ENCODE measurements around the gene UPK2.
"Not testable (repeated sequence)": the region's sequence is repeated elsewhere in the genome, so short reads cannot be mapped to it uniquely, and the experiment has no call there.

The UPK2 gene

GRCh38 chr11:118991486-118992038 lies 35.5 kb downstream of the UPK2 start:
- H2BK5ac ChIP-seq (ENCODE audit: low read depth, low read length, poor library complexity, severe bottlenecking); DNase-seq; H2BK15ac ChIP-seq (ENCODE audit: low read depth, poor library complexity, severe bottlenecking); H4K91ac ChIP-seq (ENCODE audit: low read length); H3K9me3 ChIP-seq (ENCODE audit: control insufficient read depth, low read length); H3K27ac ChIP-seq (ENCODE audit: low read length, poor library complexity, severe bottlenecking); H3K4me3 ChIP-seq (ENCODE audit: insufficient read depth in 1 of 2, low read depth in 1 of 2, low read length in 2 of 2); H3K79me1 ChIP-seq (replicated peaks; ENCODE audit: low read length, poor library complexity, severe bottlenecking); H2AK5ac ChIP-seq (ENCODE audit: low read length, severe bottlenecking); H4K8ac ChIP-seq (ENCODE audit: low read length); H3K14ac ChIP-seq (ENCODE audit: low read length in 2 of 2); H2BK12ac ChIP-seq (ENCODE audit: low read length in 2 of 2); H3K4ac ChIP-seq (ENCODE audit: low read depth in 1 of 2, low read length in 2 of 2); H2BK120ac ChIP-seq (ENCODE audit: low read depth, low read length); H3K18ac ChIP-seq (ENCODE audit: low read depth in 1 of 2, low read length in 2 of 2); H3K4me1 ChIP-seq (ENCODE audit: control insufficient read depth, insufficient read depth, low read depth, low read length); H3K27me3 ChIP-seq (ENCODE audit: control insufficient read depth in 1 of 2, insufficient read depth in 1 of 2, low read length in 2 of 2); H3K9ac ChIP-seq (ENCODE audit: low read length); H2AFZ ChIP-seq (ENCODE audit: low read depth, low read length); H3K23ac ChIP-seq (ENCODE audit: low read length in 2 of 2); H3K4me2 ChIP-seq (ENCODE audit: low read length, poor library complexity, severe bottlenecking); H3K36me3 ChIP-seq (ENCODE audit: control insufficient read depth in 1 of 2, insufficient read depth in 2 of 2, low read depth in 1 of 2, low read length in 2 of 2): not testable (repeated sequence)
- WGBS, result 97% methylated on average over 41 of the region's 44 CpGs

GRCh38 chr11:118996926-118997626 lies 41.0 kb downstream of the UPK2 start:
- Histone ChIP-seq H2BK5ac (ENCODE audit: low read depth, low read length, poor library complexity, severe bottlenecking) (no peak overlapping the region), H3K14ac (ENCODE audit: low read length in 2 of 2) (no peak overlapping the region), H3K9me3 (ENCODE audit: control insufficient read depth, low read length) (no peaks in the 10 kb centered on the region), H3K4me2 (ENCODE audit: low read length, poor library complexity, severe bottlenecking) (peak overlapping the region; percentile 80), H3K79me1 (replicated peaks; ENCODE audit: low read length, poor library complexity, severe bottlenecking) (peaks cover 18% of the 10 kb centered on the region), H3K23ac (ENCODE audit: low read length in 2 of 2) (no peak overlapping the region), H3K36me3 (ENCODE audit: control insufficient read depth in 1 of 2, insufficient read depth in 2 of 2, low read depth in 1 of 2, low read length in 2 of 2) (peaks cover 9 to 26% of the 10 kb centered on the region in 2 experiments), H3K4me1 (ENCODE audit: control insufficient read depth, insufficient read depth, low read depth, low read length) (peaks cover 6% of the 10 kb centered on the region), H3K9ac (ENCODE audit: low read length) (peak overlapping the region; percentile 94), H2BK12ac (ENCODE audit: low read length in 2 of 2) (peak overlapping the region in 1 of 2 experiments; percentile 21), H2AK5ac (ENCODE audit: low read length, severe bottlenecking) (no peak overlapping the region), H4K91ac (ENCODE audit: low read length) (no peak overlapping the region), H2BK120ac (ENCODE audit: low read depth, low read length) (no peak overlapping the region), H3K4ac (ENCODE audit: low read depth in 1 of 2, low read length in 2 of 2) (peak overlapping the region in 1 of 2 experiments; percentile 70), H3K4me3 (ENCODE audit: insufficient read depth in 1 of 2, low read depth in 1 of 2, low read length in 2 of 2) (peak overlapping the region; percentile 65 to 95), H4K8ac (ENCODE audit: low read length) (peak overlapping the region; percentile 71), H3K18ac (ENCODE audit: low read depth in 1 of 2, low read length in 2 of 2) (peak overlapping the region in 1 of 2 experiments; percentile 89), H3K27me3 (ENCODE audit: control insufficient read depth in 1 of 2, insufficient read depth in 1 of 2, low read length in 2 of 2) (no peaks in the 10 kb centered on the region), H2BK15ac (ENCODE audit: low read depth, poor library complexity, severe bottlenecking) (no peak overlapping the region), H2AFZ (ENCODE audit: low read depth, low read length) (peak overlapping the region; percentile 78), H3K27ac (ENCODE audit: low read length, poor library complexity, severe bottlenecking) (no peak overlapping the region)
- peak; percentile 17 for DNase-seq
- WGBS, result 55% methylated on average over 22 of the region's 22 CpGs

DNA sequence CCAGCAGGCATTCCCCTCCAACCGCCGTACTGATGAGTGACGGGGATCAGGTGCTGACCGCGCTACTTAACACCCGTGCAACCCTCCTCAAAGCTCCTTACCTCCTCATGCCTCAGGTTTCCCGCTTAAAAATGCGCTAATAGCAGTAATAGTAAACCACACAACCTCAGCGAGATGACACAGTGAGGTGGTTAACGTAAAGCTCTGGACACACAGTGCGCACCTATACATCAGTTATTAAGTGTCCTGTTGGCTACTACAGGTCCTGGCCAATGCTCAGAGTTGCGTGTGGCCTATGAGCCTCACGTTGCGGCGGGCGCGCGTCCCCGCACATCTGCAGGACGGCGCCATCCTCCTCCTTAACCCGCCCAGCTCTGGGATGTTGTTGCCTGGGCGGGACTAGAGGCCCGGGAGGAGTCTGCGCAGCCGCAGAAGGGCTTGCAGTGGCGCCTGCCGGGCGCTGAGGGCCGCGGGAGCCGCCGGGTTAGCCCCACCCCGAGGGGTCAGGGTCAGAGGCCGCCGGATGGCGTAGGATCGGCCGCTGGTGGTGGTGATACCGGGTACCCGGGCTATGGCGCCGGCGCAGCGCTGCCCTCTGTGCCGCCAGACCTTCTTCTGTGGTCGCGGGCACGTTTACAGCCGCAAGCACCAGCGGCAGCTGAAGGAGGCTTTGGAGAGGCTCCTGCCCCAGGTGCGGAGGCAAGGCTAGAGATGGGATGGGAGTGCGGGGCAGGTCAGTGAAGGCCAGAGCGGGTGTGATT lies 41.7 kb downstream of the UPK2 start, which contains the start of gene CENATAC:
TSS of gene CENATAC (plus strand) at position 512 of the 761 bp plus-strand sequence. CDS start at position 572, 60 bp downstream.
- peak within 1 kb of the TSS in 1 of 2 experiments; percentile 68 for H2BK12ac ChIP-seq (ENCODE audit: low read length in 2 of 2)
- H3K9me3 ChIP-seq (ENCODE audit: control insufficient read depth, low read length), result no peaks in the 10 kb centered on the region
- peaks cover 18% of the 10 kb centered on the region for H3K79me1 ChIP-seq (replicated peaks; ENCODE audit: low read length, poor library complexity, severe bottlenecking)
- peak within 1 kb of the TSS; percentile 65 to 95 for H3K4me3 ChIP-seq (ENCODE audit: insufficient read depth in 1 of 2, low read depth in 1 of 2, low read length in 2 of 2)
- peak within 1 kb of the TSS in 1 of 2 experiments; percentile 55 for H3K14ac ChIP-seq (ENCODE audit: low read length in 2 of 2)
- no peaks in the 10 kb centered on the region for H3K27me3 ChIP-seq (ENCODE audit: control insufficient read depth in 1 of 2, insufficient read depth in 1 of 2, low read length in 2 of 2)
- H3K4ac ChIP-seq (ENCODE audit: low read depth in 1 of 2, low read length in 2 of 2), result peak within 1 kb of the TSS; percentile 57 to 70
- H4K8ac ChIP-seq (ENCODE audit: low read length), result peak within 1 kb of the TSS; percentile 83
- peak within 1 kb of the TSS; percentile 94 for H3K9ac ChIP-seq (ENCODE audit: low read length)
- H2AFZ ChIP-seq (ENCODE audit: low read depth, low read length), result peak within 1 kb of the TSS; percentile 78
- H3K4me2 ChIP-seq (ENCODE audit: low read length, poor library complexity, severe bottlenecking), result peak within 1 kb of the TSS; percentile 80
- H3K27ac ChIP-seq (ENCODE audit: low read length, poor library complexity, severe bottlenecking), result peak within 1 kb of the TSS; percentile 73
- peak within 1 kb of the TSS; percentile 47 for H4K91ac ChIP-seq (ENCODE audit: low read length)
- under 1% methylated on average over 54 of the region's 54 CpGs for WGBS
- H3K36me3 ChIP-seq (ENCODE audit: control insufficient read depth in 1 of 2, insufficient read depth in 2 of 2, low read depth in 1 of 2, low read length in 2 of 2), result peaks cover 10 to 33% of the 10 kb centered on the region in 2 experiments
- peak within 1 kb of the TSS in 1 of 2 experiments; percentile 90 for H3K23ac ChIP-seq (ENCODE audit: low read length in 2 of 2)
- no peak within 1 kb of the TSS for H2BK5ac ChIP-seq (ENCODE audit: low read depth, low read length, poor library complexity, severe bottlenecking)
- peak within 1 kb of the TSS; percentile 17 for H2AK5ac ChIP-seq (ENCODE audit: low read length, severe bottlenecking)
- H3K4me1 ChIP-seq (ENCODE audit: control insufficient read depth, insufficient read depth, low read depth, low read length), result peaks cover 6% of the 10 kb centered on the region
- peak within 1 kb of the TSS; percentile 53 to 89 for H3K18ac ChIP-seq (ENCODE audit: low read depth in 1 of 2, low read length in 2 of 2)
- no peak within 1 kb of the TSS for H2BK120ac ChIP-seq (ENCODE audit: low read depth, low read length)
- peak; percentile 89 for DNase-seq
- peak within 1 kb of the TSS; percentile 60 for H2BK15ac ChIP-seq (ENCODE audit: low read depth, poor library complexity, severe bottlenecking)

DNA sequence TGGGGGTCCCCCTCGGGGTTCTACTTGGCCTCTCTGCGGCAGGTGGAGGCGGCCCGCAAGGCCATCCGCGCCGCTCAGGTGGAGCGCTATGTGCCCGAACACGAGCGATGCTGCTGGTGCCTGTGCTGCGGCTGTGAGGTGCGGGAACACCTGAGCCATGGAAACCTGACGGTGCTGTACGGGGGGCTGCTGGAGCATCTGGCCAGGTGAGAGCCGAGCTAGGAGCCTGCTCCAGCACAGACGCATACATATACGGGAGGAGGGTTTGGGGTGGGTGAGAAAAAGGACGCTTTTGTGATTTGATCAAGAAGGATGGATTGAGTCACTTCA lies 42.3 kb downstream of the UPK2 start:
- no peak overlapping the region for H2BK5ac ChIP-seq (ENCODE audit: low read depth, low read length, poor library complexity, severe bottlenecking)
- H2BK120ac ChIP-seq (ENCODE audit: low read depth, low read length), result no peak overlapping the region
- DNase-seq, result no peak
- peak overlapping the region; percentile 73 for H3K27ac ChIP-seq (ENCODE audit: low read length, poor library complexity, severe bottlenecking)
- H2BK15ac ChIP-seq (ENCODE audit: low read depth, poor library complexity, severe bottlenecking), result peak overlapping the region; percentile 60
- H3K23ac ChIP-seq (ENCODE audit: low read length in 2 of 2), result peak overlapping the region in 1 of 2 experiments; percentile 90
- no peaks in the 10 kb centered on the region for H3K27me3 ChIP-seq (ENCODE audit: control insufficient read depth in 1 of 2, insufficient read depth in 1 of 2, low read length in 2 of 2)
- H3K79me1 ChIP-seq (replicated peaks; ENCODE audit: low read length, poor library complexity, severe bottlenecking), result peaks cover 18% of the 10 kb centered on the region
- peak overlapping the region; percentile 30 for H4K91ac ChIP-seq (ENCODE audit: low read length)
- H3K36me3 ChIP-seq (ENCODE audit: control insufficient read depth in 1 of 2, insufficient read depth in 2 of 2, low read depth in 1 of 2, low read length in 2 of 2), result peaks cover 14 to 39% of the 10 kb centered on the region in 2 experiments
- peak overlapping the region in 1 of 2 experiments; percentile 68 for H2BK12ac ChIP-seq (ENCODE audit: low read length in 2 of 2)
- H2AK5ac ChIP-seq (ENCODE audit: low read length, severe bottlenecking), result no peak overlapping the region
- peak overlapping the region; percentile 80 for H3K4me2 ChIP-seq (ENCODE audit: low read length, poor library complexity, severe bottlenecking)
- H2AFZ ChIP-seq (ENCODE audit: low read depth, low read length), result peak overlapping the region; percentile 43
- H3K4me3 ChIP-seq (ENCODE audit: insufficient read depth in 1 of 2, low read depth in 1 of 2, low read length in 2 of 2), result peak overlapping the region; percentile 65 to 95
- H3K14ac ChIP-seq (ENCODE audit: low read length in 2 of 2), result peak overlapping the region in 1 of 2 experiments; percentile 55
- H4K8ac ChIP-seq (ENCODE audit: low read length), result peak overlapping the region; percentile 83
- peak overlapping the region; percentile 94 for H3K9ac ChIP-seq (ENCODE audit: low read length)
- WGBS, result 2% methylated on average over 19 of the region's 19 CpGs
- peak overlapping the region; percentile 57 to 63 for H3K4ac ChIP-seq (ENCODE audit: low read depth in 1 of 2, low read length in 2 of 2)
- H3K18ac ChIP-seq (ENCODE audit: low read depth in 1 of 2, low read length in 2 of 2), result peak overlapping the region; percentile 31 to 63
- H3K9me3 ChIP-seq (ENCODE audit: control insufficient read depth, low read length), result no peaks in the 10 kb centered on the region
- H3K4me1 ChIP-seq (ENCODE audit: control insufficient read depth, insufficient read depth, low read depth, low read length), result peaks cover 6% of the 10 kb centered on the region
